H1 (cell line): ENCODE data around the gene SORCS3. TPM values are rescaled to one million over a fixed set of nuclear protein-coding genes. Genes with fewer than 3 reads are reported as not detected.

ENCODE experiments used
- ATF2 ChIP-seq: IDR thresholded peaks from 2 replicates; pipeline ENCODE4 v1.6.1; 2012; ENCODE audit warnings: low read length, inconsistent platforms
- RNF2 ChIP-seq: fragments of 200-900, 300-1000 bp; sonication (generic); IDR thresholded peaks from 2 replicates; pipeline ENCODE4 v1.7.1; 2016; ENCODE audit warnings: borderline replicate concordance, low read depth, mild to moderate bottlenecking, antibody characterized with exemption, low read length; ENCODE audit not compliant: poor library complexity, severe bottlenecking; ENCODE audit errors: missing control alignments
- polyA plus RNA-seq, 7 experiments: library from polyadenylated mRNA; depleted of rRNA in 3 of 7; stranded (reverse) in 5 of 7; unstranded in 2 of 7; fragments of >200 nt in 5 of 7; fragments of 200-250 nt in 2 of 7; gene quantifications; 1 replicate in 5 of 7; 2 replicates in 1 of 7; 4 replicates in 1 of 7; pipeline versions ENCODE4 v1.2.1 to v1.2.3, GENCODE V29; 2011 to 2013; ENCODE audit warnings: missing spikeins in 2 of 7, mixed read lengths in 2 of 7
- total RNA-seq: library from RNA; stranded (reverse); fragmentation: NEBNext Ultra II Directional; extraction: Animal tissue kit (Norgen Biotek cat#: 25700); gene quantifications from 2 replicates; pipeline ENCODE4 v1.2.1, GENCODE V29; 2021

The SORCS3 gene
- total and polyA plus RNA-seq, 2 of the 8 experiments (the other 6 are each of a cell fraction or from before 2014, with no cell fraction given): 0.26 to 0.88 TPM

- TF ChIP-seq ATF2: no peak
- TF ChIP-seq RNF2: no peak
These were observed 178.6 kb downstream of the SORCS3 start (continued) for GRCh38 chr10:104819731-104820130.
